Measurements from ENCODE around the gene METTL21C.

DNA sequence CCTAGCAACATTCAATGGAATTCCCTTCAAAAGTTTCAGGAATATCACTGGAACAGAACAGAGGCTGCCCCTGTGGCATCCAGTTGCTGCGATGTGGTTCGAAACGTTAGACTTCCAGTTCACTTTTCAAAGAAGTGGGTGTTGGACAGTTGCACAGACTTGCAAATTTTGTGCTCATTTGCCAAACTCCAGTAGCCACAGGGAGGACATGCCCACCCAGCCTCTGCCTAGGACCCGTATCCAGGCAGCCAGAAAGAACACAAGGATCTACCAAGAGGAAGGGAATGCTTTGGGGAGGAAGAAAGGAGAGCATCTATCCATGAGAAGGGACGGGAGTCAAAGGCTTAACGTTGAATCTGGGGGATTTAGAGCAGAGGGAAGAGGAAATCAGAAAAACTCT is at the start of gene METTL21C:
- TF ChIP-seq CTCF (conservative IDR thresholded peaks at IDR 0.05), result no peak
- no peak for TF ChIP-seq EZH2 (IDR thresholded peaks at IDR 0.05; ENCODE audit: low read depth)
